ENCODE measurements around the gene DUSP9.
"Not testable (repeated sequence)": the region's sequence is repeated elsewhere in the genome, so short reads cannot be mapped to it uniquely, and the experiment has no call there.

Gene DUSP9, protein sequence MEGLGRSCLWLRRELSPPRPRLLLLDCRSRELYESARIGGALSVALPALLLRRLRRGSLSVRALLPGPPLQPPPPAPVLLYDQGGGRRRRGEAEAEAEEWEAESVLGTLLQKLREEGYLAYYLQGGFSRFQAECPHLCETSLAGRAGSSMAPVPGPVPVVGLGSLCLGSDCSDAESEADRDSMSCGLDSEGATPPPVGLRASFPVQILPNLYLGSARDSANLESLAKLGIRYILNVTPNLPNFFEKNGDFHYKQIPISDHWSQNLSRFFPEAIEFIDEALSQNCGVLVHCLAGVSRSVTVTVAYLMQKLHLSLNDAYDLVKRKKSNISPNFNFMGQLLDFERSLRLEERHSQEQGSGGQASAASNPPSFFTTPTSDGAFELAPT

GRCh38 chrX:153646620-153647373 lies at the start of gene DUSP9:
DUSP9 (plus strand) TSS chrX:153647203; CDS start chrX:153647954, 751 bp downstream.
- no peak for DNase-seq (ENCODE audit: low read depth in 2 of 2)

DNA sequence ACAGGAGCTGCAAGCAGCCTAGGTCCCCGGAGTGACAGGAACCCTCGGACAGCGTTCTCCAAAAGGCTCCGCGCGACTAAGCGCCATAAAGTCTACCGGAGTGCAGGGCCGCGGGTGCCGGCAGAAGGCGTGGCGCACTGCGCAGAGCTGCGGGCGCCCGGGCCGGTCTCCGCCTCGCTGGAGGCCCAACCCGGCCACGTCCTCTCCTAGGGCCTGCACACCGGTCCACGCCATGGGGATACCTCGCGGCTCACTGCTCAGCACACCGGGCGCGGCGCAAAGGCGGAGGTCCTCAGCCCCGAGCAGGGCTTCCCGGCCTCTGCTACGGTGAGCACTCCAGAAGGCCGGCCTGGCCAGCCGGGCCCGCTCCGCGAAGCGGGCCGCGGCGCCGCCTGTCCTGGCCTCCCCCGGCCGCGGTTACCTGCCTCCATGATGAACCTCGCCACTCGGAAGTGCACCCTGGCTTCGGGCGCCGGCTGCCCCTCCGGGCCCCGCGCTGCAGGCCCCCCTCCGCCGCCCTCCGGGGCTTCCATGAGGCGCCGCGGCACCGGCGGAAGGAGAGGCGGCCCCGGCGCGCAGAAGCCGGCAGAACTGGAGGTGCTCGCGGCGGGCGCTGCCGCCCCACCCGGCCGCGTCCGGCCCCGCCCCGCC lies 48.3 kb upstream of the DUSP9 start, which contains the start of gene CCNQ:
CCNQ (minus strand) TSS at position 599 of the 651 bp plus-strand sequence; CDS start at position 533, 66 bp downstream.
- DNase-seq (ENCODE audit: low read depth in 2 of 2) = no peak

DNA sequence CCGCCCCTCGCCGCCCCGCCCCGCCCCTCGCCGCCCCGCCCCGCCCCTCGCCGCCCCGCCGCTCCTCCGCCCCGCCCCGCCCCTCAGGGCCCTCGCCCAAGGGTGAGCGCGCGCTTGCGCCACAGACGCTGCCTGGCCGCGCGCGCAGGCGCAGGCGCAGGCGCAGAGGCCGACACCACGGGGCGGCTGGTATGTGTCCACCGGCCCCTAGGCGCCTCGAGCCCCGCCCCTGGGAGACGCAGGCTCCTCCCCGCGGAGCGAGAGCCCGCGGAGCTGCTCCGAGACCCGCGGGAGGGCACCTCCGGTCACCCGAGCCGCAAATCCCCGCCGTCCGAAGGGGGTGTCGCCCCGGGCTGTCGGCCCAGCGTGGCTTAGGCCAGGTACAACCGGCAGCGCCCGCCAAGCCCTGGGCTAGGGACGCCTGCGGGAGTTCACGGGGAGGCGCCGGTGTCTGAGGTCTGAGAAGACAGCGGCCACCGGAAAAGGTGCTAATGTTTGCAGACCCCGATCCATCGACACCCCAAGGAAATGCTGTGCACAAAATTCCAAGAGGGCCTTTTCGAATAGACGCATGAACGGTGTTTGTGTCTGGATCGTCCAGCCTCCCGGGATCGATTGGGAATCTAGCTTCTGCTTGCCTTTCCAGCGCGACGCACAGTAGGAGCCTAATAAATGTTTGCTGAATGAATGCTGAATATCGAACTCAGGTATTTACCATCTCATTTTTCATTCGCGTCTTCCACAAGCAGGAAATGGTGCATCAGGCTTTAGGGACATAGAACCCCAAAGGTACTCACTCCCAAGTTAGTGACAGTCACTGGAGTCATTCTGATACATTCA lies 47.6 kb upstream of the DUSP9 start:
- peak; percentile 65 to 79 for DNase-seq (ENCODE audit: low read depth in 2 of 2)

DNA sequence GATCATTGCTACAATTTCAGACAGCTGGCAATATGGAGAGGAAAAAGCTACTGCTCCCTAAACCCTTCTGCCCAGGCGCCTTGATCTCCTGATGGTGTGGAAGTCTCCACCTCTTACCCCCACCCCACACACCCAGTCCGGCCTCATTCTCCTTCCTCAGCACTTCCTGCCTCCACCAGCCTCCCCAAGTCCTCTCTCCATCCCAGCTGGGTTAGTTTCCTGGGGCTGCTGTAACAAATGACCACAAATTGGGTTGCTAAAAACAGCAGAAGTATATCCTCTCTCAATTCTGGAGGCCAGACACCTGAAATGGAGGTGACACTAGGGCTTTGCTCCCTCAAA lies 47.0 kb upstream of the DUSP9 start:
- DNase-seq (ENCODE audit: low read depth in 2 of 2) = no peak

- DNase-seq (ENCODE audit: low read depth in 2 of 2) = no peak
These were observed 46.1 kb upstream of the DUSP9 start for GRCh38 chrX:153600921-153601320.

- no peak for DNase-seq (ENCODE audit: low read depth in 2 of 2)
These were observed 45.4 kb upstream of the DUSP9 start for GRCh38 chrX:153601511-153602110.

DNA sequence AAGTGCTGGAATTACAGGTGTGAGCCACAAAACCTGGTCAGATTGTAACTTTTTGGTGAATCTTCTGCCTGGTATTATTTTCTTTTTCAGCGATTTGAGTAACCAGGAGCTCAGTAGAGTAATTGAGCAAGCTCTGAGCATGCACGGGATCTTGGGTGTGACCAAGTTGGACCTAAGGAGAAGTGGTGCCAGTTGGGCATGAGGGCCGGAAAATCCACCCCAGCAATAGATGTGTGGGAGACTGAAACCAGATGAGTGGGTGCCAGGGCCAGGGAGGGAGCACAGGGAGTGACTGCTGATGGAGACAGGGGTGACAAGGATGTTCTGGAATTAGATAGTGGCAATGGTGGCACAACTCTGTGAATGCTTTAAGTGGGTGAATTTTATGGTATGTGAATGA lies 44.4 kb upstream of the DUSP9 start:
- DNase-seq (ENCODE audit: low read depth in 2 of 2) = no peak

DNA sequence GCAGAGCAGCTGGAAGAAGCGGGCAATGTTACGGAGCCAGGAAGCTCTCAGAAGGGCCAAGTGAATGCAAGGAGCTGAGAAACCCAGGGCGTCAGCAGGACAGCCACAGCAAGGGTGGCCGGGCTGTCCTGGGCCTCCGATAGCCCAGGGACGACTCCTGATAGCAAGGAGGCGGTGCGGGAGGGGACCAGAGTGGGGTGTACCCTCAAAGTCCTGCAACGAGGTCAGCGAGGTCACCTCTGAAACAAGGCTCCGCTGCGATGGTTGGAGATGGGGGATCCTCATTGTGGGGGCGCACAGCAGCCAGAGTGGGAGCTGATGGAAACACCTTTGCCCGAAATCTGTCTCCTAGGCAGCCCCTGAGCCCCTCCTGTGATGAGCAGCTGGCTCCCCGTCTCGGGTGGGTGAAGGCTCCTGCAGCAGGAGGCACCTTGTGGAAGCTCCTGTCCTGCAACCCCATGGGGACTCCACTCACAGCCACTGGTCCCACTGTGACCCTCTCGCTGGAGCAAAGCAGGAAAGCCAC lies 43.8 kb upstream of the DUSP9 start:
- DNase-seq (ENCODE audit: low read depth in 2 of 2) = no peak

- DNase-seq (ENCODE audit: low read depth in 2 of 2) = not testable (repeated sequence)
These were observed 42.2 kb upstream of the DUSP9 start for GRCh38 chrX:153604666-153605380.

- no peak for DNase-seq (ENCODE audit: low read depth in 2 of 2)
These were observed 40.5 kb upstream of the DUSP9 start for GRCh38 chrX:153606503-153606902.

DNA sequence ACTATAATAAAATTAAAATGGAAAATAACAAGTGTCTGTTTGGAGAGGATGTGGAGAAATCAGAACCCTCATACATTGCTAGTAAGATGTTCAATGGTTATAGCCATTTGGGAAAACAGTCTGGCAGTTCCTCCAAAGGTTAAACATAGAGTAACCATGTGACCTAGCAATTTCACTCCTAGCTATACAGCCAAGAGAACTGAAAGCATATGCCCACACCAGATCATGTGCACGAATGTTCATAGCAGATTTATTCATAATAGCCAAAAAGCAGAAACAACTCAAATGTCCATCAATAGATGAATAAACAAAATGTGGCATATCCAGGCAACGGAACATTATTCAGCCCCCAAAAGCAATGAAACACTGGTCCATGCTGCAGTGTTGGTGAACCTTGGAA lies 38.6 kb upstream of the DUSP9 start:
- no peak for DNase-seq (ENCODE audit: low read depth in 2 of 2)

DNA sequence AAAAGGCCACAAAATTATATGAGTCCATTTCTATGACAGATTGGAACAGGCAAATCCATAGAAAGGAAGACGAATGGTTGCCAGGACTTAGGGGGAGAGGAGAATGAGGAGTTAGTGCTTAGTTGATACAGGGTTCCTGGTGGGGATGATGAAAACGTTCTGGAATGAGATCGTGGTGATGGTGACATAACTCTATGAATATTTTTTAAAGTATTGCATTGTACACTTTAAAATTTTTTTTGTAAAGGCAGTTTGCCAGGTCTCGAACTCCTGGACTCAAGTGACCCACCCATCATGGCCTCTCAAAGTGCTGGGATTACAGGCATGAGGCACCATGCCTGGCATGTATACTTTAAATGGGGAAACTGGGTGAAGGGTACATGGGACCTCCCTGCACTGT lies 38.2 kb upstream of the DUSP9 start:
- DNase-seq (ENCODE audit: low read depth in 2 of 2) = no peak

DNA sequence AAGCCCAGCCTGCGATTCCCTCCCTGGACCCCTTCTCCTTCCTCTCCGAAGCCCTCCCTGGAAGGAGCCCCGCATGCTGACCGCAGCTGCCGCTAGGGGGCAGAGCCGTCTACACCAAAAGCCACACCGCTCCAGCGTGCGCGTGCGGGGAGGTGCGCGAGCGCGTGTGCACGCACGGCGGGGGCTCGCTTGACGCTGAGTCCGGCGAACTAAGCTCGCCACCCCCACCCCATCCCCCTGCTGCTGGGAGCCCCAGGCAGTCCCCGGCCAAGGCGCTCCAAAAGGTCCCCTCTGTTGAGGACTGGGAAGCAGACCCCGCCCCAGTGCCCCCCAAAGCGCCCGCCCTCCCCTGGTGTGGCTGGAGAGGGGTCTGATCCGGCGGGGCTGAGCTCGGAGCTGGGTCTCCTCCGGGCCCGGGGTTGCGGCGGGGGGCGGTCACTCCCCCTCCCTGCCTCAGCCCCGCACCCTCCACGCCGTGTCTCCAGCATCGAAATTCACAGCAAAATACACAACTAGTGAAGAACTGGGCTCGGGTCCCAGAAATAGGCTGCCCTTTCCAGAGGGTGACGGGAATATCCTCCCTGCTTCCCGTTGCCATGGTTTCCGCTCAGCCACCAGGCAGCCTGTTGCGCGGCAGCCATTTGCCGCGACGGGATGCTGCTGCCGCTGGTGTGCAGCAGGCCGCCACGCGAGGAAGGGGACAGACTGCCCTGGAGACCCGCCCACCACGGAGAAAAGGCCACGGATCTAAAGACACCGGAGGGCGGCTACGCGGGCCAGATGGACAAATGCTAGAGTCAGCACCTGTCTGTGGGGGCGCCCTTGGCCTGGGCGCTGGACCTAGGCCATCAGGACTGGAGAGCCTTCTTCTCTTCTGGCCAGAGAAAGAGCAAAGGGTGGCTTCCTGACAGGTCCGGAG lies 36.8 kb upstream of the DUSP9 start:
- peak; percentile 44 to 52 for DNase-seq (ENCODE audit: low read depth in 2 of 2)

DNA sequence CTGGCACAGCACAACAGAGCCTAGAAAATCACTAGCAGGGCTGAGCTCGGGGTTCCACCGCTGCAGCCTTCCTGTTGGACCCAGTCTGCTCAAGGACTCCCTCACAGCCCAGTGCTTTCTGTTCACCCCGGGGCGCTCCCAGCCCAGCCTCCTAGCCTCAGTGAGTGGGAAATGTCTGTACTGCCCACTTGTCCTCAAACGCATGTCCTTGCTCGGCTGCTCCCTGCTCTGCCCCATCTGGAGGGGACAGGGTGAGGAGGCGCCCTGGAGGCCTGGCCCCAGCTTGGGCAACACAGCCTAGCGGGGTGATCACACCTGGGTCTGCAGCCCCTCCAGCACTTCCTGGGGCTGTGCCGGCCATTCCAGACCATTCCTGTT lies 36.2 kb upstream of the DUSP9 start:
- no peak for DNase-seq (ENCODE audit: low read depth in 2 of 2)

DNA sequence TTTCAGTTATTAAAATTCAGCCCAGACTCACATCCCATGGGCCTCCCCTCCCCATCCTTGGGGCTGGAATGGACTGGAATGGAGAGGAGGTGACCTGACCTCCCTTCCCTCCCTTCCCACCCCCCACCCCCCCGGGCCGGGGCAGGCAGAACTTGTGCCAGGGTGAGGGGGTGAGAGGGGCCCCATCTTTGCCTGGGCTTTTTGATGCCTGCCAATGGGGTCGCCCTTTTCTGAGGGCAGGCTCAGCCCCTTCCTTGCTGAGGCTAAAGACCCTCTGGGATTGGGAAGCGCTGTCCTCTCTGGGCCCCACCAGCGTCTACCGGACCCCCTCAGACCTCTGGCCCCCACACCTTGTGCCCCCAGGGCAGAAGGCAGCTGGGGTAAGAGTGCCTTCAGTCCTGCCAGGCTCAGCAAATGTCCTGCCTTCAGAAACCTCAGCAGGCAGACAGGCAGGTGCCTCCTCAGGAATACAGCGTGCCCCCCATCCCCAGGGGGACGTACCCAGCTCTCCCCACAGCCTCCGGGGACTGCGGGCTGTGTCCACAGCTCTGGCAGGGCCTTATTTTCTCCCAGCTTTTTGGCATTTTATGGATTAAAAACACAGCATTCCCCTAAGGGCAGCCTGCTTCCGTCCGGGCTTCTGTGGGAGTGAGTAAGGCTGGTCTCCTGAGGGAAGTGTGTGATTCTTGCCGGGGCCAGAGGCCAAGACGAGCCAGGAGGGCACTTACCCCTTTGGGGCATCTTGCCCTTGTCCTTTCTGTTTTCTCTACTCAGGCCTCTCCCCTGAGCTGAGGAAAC lies 35.5 kb upstream of the DUSP9 start:
- DNase-seq (ENCODE audit: low read depth in 2 of 2) = no peak

GRCh38 chrX:153612413-153612812 lies 34.6 kb upstream of the DUSP9 start:
- no peak for DNase-seq (ENCODE audit: low read depth in 2 of 2)

DNA sequence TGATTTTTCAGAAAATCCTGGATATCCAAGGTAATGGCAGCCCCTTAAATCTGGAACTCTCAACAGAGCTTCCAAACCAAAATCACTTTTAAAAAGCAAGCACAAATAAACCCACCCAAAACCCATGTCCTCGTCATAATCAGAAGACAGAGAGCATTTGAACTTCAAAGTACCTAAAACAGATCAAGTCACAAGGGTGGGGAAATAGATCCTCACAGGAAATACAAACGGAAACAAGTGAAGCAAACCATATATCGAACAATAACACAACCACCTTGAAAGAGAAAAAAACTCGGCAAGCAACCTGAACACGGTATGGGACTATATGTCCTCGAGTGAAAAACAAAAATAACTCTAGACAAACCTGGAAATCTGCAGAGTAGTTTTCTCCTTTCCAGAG lies 32.2 kb upstream of the DUSP9 start:
- no peak for DNase-seq (ENCODE audit: low read depth in 2 of 2)

- no peak for DNase-seq (ENCODE audit: low read depth in 2 of 2)
These were observed 26.4 kb upstream of the DUSP9 start for GRCh38 chrX:153620576-153620975.
